ENCODE measurements around the gene VSIG10L2.
A peak's percentile ranks its signal among the peaks of the same experiment; 100 is the strongest.

Gene VSIG10L2

DNA sequence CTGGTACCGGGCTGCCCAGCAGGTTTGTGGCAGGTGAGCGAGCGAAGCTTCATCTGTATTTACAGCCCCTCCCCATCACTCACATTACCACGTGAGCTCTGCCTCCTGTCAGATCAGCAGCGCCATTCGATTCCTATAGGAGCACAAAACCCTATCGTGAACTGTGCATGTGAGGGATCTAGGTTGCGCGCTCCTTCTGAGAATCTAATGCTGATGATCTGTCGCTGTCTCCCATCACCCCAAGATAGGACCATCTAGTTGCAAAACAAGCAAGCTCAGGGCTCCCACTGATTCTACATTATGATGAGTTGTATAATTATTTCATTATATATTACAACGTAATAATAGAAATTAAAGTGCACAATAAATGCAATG, 15.8 kb upstream of the VSIG10L2 start:
- no peak for DNase-seq

DNA sequence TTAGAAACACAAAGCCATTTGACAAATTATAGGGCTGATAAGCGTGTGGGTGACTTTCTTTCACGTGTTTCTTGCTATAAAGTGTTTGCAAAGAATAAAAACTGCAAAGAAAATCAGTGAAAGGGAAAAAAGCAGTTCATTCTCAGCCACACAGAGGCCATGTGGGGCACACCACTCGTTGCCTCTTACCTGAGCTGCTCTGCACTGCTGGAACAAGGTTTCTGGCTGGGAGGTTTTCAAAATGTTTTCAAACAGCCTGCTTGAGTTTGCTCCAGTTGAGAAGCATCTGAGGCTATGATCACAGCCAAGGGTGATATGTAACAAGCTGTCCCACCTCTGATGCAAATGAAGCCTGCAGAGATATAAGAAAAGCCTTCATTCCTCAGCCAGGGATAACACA, 14.7 kb upstream of the VSIG10L2 start:
- no peak for DNase-seq

GRCh38 chr11:125931668-125932067, 14.2 kb upstream of the VSIG10L2 start:
- DNase-seq, result no peak

- DNase-seq, result no peak
Observed at GRCh38 chr11:125932301-125932700, 13.5 kb upstream of the VSIG10L2 start.

DNA sequence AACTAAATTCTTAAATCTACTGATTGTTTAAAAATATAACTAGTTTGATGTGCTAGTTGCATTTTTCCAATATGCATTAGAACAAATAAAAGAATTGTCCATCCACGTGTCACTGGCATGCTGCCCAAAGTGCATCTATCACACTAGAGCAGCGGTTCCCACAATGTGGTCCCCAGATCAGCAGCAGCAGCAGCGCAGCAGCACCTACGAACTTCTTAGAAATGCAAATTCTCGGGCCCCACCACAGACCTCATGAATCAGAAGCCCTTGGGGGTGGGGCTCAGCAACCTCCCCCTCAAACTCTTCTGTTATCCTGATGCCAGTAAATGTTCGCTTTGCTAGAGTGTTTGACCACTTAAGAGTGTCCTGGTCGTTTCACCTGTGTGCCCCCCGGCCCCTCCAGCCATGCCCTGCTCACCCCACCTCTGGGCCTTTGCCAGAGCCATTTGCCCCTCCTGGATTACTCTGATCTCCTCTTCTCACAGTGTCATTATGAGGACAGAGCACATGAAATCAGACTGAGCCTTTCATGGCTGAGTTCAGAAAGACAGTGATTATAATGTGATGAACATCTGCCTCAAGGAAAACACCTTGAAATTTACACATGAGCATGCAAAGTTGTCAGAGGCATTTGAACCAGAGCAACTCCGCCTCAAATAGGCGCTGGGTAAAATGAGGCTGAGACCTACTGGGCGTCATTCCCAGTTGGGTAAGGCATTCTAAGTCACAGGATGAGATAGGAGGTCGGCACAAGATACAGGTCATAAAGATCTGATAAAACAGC, 12.6 kb upstream of the VSIG10L2 start:
- DNase-seq, result no peak

DNA sequence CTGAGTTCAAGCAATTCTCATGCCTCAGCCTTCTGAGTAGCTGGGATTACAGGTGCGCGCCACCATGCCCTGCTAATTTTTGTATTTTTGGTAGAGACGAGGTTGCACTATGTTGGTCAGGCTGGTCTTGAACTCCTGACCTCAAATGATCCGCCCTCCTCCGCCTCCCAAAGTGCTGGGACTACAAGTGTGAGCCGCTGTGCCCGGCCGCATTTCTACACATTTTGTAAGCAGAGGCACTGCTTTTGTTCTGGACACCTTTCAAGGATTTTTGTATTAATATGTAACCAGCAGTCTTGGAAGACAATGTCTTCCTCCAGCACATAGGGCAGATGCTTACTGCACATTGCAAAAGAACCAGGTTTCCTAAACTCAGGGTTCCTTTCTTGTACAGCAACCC, 11.4 kb upstream of the VSIG10L2 start:
- no peak for DNase-seq

DNA sequence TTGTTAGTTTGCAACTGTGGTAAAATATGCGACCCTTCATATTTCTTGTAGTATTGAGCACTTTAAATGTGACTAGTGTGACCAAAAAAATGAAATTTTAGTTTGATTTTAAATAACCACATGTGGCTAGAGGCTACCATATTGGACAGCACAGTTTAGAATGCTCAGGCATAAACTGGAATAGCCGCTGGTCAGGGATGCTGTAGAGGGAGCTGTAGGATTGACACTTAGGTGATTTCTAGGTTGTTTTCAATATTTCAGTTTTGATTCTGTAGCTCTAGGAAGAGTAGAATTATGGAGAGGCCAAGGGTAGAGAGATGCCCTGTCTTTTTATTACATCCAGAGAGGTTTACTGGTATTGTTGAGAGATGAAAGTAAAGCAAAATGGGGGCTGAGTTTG, 10.8 kb upstream of the VSIG10L2 start:
- no peak for DNase-seq

- DNase-seq, result no peak
Observed at GRCh38 chr11:125935618-125936199, 10.1 kb upstream of the VSIG10L2 start.

DNA sequence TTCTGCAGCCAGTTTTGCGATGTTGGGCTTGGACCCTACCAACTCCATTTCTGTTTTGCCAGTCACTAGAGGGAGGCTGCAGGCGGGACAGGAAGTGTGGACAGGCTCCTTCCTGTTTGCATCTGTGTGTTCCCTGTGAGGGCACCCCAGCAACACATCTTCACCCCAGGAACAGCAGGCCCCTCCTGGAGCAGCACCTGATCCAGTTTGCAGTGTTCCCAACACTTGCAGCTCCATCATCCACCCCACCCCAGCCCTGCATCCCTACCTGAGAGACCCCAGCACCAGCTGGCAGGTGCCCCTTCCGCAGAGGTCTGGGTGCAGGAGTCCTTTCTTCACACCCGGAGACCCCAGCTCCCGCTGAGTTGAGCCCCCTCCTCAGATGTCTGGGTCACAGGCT, 7.4 kb upstream of the VSIG10L2 start:
- no peak for DNase-seq

GRCh38 chr11:125939081-125939521, 6.7 kb upstream of the VSIG10L2 start:
- DNase-seq, result no peak

GRCh38 chr11:125940145-125940544, 5.7 kb upstream of the VSIG10L2 start:
- DNase-seq, result no peak

DNA sequence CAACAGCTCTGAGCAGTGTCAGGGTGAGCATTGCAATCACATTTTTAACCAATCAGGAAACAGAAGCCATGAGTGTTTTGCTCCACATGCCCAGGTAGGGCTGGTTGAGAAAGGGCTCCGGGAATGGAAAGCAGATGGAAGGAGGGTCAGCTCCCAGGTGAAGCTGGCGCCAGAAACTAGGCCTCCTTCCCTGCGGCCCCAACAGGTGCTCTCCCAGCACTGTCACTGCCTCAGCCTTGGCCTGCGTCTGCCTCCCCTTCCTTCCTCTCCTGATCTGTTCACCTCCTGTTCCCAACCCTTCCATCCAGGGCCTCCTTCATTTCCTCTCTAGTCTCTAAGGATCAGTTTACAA, 4.6 kb upstream of the VSIG10L2 start:
- no peak for DNase-seq

DNA sequence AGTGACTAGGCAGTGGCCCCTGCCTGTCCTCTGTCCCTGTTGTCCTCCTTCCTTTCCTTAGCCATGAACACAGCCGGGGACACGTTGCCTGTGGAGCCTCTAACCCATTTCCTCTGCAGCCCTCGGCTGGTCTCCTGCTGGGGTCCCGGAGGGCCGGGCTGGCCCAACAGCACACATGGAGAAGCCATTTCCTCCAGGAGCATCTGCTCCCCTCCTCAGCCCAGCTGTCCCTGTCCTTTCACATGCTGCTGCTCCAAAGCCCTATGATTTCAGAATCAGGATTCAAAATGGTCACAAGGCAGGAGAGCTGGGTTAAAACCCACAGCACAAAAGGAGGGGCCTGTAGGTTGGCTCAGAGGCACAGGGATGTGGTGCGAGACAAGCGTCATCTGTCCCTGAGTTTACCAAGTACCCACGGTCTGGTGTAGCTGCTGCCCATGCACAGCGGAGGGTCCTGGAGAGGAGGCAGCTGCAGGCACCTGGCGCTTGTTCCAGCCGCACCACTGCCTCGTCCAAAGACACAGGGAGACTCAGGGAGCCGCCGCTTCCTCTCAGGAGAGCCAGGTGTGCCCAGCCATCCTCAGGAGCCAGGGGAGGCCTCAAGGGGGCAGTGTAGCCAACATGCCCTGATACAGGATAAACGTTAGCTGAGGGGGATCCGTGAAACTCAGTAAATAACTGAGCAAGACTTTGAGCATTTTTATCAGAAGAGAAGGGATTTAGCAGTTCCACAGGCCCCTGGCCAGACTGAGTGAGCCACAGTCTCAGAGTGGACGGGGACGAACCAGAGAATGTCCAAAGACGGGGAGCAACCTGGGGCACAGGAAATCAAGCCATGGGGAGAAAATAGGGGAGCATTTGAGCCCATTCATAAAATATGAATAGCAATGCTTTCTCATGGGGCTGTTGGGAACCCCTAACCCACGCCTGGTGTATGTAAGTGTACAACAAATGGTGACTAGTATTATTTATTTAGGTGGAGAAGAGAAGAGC, 3.9 kb upstream of the VSIG10L2 start:
- peak; percentile 75 for DNase-seq

DNA sequence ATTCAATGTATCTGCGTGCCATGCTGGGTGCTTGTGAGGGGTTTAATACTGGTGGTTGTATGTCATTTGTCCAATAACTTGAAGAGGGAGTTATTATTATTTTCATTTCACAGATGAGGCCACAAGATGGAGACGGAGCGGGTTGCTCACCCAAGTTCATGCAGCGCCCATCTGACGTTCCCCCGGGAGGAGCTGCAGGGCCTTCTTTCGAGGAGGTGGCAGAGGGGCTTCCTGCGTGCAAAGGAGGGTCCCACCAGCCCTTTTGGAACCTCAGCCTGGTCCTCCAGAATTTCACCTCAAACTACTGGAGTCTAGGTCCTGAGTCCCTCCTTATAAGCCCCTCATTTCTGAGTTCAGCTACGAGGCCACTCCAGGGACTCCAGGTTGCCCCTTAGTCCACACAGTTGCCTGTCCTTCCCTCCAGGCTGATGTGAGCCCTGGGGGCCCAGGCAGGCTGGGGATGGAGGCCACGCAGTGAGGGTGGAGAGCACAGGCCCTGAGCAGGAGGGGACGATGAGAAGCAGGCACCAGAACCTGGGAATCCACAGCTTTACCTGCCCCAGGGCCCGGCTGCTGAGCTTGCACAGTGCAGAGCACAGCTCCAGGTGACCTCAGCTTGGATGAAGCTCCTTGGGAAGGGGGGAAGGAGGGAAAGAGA, 2.9 kb upstream of the VSIG10L2 start:
- no peak for DNase-seq

DNA sequence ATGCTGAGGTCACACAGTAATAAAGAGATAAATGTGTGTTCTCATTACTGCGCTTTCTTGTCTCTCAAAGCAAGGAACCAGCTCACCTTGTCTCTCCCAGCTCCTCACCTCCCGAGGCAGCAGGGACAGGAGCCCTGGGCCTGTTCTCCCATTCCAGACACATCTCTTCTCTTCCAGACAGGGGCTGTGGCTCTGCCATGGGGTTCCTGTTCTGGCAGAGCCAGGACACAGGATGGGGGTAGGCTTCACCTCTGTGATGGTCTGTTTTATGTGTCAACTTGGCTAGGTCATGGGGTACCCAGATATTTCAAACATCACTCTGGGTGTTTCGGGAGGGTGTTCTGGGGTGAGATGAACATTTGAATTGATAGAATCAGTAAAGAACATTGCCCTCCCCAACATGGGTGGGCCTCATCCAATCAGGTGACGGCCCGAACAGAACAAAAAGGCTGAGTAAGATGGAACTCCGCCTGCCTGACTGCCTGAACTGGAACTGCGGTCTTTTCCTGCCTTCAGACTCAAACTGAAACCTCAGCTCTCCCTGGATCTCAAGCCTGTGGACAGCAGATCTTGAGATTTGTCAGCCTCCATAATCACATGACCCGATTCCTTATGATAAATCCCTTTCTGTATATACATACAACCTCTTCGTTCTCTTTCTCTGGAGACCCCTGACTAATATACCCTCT, 2.0 kb upstream of the VSIG10L2 start:
- DNase-seq, result no peak

GRCh38 chr11:125944350-125945010, 1.4 kb upstream of the VSIG10L2 start:
- DNase-seq, result no peak

GRCh38 chr11:125945011-125945796, 640 bp upstream of the VSIG10L2 start:
- no peak for DNase-seq

- no peak for DNase-seq
Observed at GRCh38 chr11:125946712-125947418, 1.0 kb downstream of the VSIG10L2 start.

- no peak for DNase-seq
Observed at GRCh38 chr11:125947419-125948277, 1.8 kb downstream of the VSIG10L2 start.
